C4-2B (cell line): ENCODE measurements around the gene JUND.

Experiments used
- H3K27ac ChIP-seq: fragments of 450-650 bp; 2 replicates; pipeline ENCODE4 v1.5.1; 2017
- CTCF ChIP-seq: fragments of 450-650 bp; conservative IDR thresholded peaks from 2 replicates; pipeline ENCODE4 v1.5.1; 2017; ENCODE audit warnings: mild to moderate bottlenecking
- ZFX ChIP-seq: fragments of 450-650 bp; IDR thresholded peaks from 2 replicates; pipeline ENCODE4 v1.6.1; 2017

The JUND gene

GRCh38 chr19:18262917-18263316 lies 18.5 kb downstream of the JUND start:
- TF ChIP-seq ZFX (no peak), CTCF (no peak)
- H3K27ac ChIP-seq, result no peak overlapping the region

GRCh38 chr19:18262144-18262543 lies 19.3 kb downstream of the JUND start:
- TF ChIP-seq ZFX, result no peak
- TF ChIP-seq CTCF, result no peak
- no peak overlapping the region for H3K27ac ChIP-seq

GRCh38 chr19:18261474-18261873 lies 19.9 kb downstream of the JUND start:
- H3K27ac ChIP-seq, result no peak overlapping the region
- TF ChIP-seq ZFX (no peak), CTCF (no peak)

DNA sequence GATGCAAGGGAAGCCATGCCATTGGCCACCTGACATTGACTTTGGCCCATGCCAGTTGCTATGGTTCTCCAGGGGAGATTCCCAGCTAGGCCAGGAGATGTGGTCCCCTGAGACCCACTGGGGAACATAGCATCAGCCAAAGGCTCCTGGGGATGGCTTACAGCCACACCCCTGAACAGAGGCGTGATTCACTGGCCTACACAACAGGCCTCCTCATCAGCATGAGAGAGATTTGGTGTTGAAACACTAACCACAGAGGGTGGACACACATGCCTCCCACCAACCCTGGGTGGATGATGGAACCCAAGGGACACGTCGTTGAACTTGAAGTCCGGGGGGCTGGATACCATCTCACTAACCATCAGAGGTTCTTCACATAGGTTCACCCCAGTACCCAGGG lies 21.5 kb downstream of the JUND start:
- TF ChIP-seq CTCF, result no peak
- TF ChIP-seq ZFX, result no peak
- H3K27ac ChIP-seq, result no peak overlapping the region

GRCh38 chr19:18257503-18258470 lies 23.6 kb downstream of the JUND start:
- TF ChIP-seq ZFX (no peak), CTCF (no peak)
- H3K27ac ChIP-seq, result no peak overlapping the region

DNA sequence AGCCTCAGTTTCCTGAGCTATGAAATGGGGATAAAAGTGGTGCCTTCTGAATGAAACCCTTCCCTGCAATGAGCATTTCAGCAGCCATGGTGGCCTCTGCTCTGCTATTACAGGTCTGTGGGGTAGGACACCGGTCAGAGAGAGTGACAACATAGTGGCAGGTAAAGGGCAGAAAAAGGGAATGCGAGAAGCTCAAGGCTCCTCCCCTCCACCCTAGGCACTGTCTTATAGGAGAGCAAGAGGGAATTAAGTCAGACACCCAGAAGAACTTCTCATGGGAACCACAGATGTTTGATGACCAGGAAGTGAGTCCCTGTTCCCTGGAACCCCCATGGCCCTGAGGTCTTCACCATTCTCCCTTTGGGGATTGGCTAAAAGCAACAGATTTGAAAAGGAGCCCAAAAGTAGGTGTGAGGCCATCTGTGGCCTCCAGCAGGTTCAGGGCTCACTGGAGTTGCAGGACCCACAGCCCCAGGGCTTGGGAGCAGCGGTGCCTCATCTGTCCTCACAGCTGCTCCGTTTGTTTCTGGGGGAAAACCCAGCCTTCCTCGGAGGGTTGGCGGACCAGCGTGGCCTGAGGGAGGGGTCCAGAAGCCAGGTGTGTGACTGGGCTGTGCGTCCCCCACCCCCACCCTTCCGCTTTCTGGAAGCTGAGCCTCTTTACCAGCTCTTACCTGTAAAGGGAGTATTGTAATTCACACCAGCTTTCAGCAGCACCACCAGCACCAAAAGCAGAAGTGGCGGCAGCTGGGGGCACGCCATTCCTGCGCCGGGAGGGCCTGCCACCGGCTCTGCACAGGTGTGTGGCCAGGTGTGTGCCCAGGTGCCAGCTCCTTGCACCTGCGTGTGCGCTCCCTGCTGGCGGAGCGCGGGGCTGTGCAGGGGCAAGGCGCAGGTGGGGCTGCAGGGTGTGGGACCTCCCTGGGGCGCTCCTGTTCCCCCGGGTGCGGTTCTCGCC lies 26.6 kb downstream of the JUND start:
- no peak; the same call in 1 of the 2 replicates for TF ChIP-seq CTCF
- TF ChIP-seq ZFX, result no peak
- H3K27ac ChIP-seq, result no peak overlapping the region

- TF ChIP-seq ZFX, result no peak
- no peak for TF ChIP-seq CTCF
- H3K27ac ChIP-seq, result no peak overlapping the region
These were observed 27.7 kb downstream of the JUND start for GRCh38 chr19:18253716-18254115.
